Activated B cell treated with CpG ODN at 0.5 μM for 24 hours (primary cell): ENCODE measurements around the gene SYNE1. TPM values are rescaled to one million over a fixed set of nuclear protein-coding genes. Genes with fewer than 3 reads are reported as not detected.
"Not testable (repeated sequence)": the region's sequence is repeated elsewhere in the genome, so short reads cannot be mapped to it uniquely, and the experiment has no call there.

ENCODE experiments used
- ATAC-seq: fragments of 200-7000 bp; cut with Tn5 transposase; one replicate; pipeline ENCODE4 v1.10.0; 2021; ENCODE audit warnings: low read depth, mild to moderate bottlenecking, moderate library complexity
- CTCF ChIA-PET: fragments of 350-600 bp; sonication (Branson Sonifier 250); formaldehyde crosslinking; loops from one replicate; lab custom pipeline; 2021; ENCODE audit warnings: antibody characterized with exemption; lab: Charles Lee
- POLR2A ChIA-PET: fragments of 350-600 bp; sonication (Branson Sonifier 250); formaldehyde crosslinking; loops from one replicate; lab custom pipeline; 2021; ENCODE audit warnings: antibody characterized with exemption; lab: Charles Lee
- DNase-seq: peaks from one replicate; pipeline ENCODE4 v3.0.0; 2022
- H3K27ac Mint-ChIP-seq: one replicate; pipeline ENCODE4 v1.8.0; 2020; ENCODE audit warnings: mixed read lengths
- H3K27me3 Mint-ChIP-seq: one replicate; pipeline ENCODE4 v1.8.0; 2021; ENCODE audit warnings: mixed read lengths
- H3K36me3 Mint-ChIP-seq: one replicate; pipeline ENCODE4 v1.8.0; 2021; ENCODE audit warnings: low read depth, mixed read lengths
- H3K4me1 Mint-ChIP-seq: one replicate; pipeline ENCODE4 v1.8.0; 2021; ENCODE audit warnings: mixed read lengths
- H3K4me3 Mint-ChIP-seq: one replicate; pipeline ENCODE4 v1.8.0; 2020; ENCODE audit warnings: mild to moderate bottlenecking, mixed read lengths
- H3K9me3 Mint-ChIP-seq: one replicate; pipeline ENCODE4 v1.8.0; 2020; ENCODE audit warnings: mixed read lengths
- CTCF ChIP-seq: fragments of 200-600 bp; IDR thresholded peaks from one replicate; pipeline ENCODE4 v1.8.0; 2022; ENCODE audit warnings: antibody characterized with exemption, mild to moderate bottlenecking
- intact Hi-C: fragments of 100-400 bp; cut with micrococcal nuclease; formaldehyde crosslinking; loops from one replicate; pipeline ENCODE4 v1.15.1; 2024
- total RNA-seq: library from RNA; stranded (reverse); gene quantifications from 2 replicates; pipeline ENCODE4 v1.2.3, GENCODE V29; 2022

Gene SYNE1
- total RNA-seq, 1 donor from 2014 or later = 74.9 TPM

DNA sequence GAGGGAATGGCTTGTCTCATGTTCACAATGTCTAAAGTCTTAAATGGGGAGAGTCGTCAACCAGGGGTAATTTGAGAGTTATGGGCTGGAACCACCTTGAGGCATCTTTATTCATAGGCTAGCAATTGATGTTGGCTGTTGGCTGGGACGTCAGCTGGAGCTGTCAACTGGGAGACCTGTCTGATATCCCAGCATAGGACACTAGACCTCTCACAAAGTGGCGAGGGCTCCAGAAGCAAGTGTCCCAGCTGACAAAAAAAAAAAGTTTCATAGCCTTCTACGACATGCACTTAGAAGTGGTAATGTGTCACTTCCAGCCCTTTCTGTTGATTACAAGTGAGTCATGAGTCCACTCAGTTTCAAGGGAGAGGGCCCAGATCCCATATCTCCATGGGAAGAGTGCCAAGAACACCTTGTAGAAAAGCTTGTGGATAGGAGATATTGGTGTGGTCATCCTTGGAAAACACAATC, 551.7 kb downstream of the SYNE1 start:
- Mint-ChIP-seq H3K36me3 (no peaks in the 10 kb centered on the region), H3K27ac (no peak overlapping the region), H3K4me1 (no peaks in the 10 kb centered on the region), H3K27me3 (no peaks in the 10 kb centered on the region), H3K4me3 (no peak overlapping the region), H3K9me3 (peaks cover 3% of the 10 kb centered on the region)
- ChIA-PET CTCF (no interaction called here), POLR2A (no interaction called here)
- ATAC-seq = no peak
- DNase-seq = no peak
- intact Hi-C loops = no loop called here
- TF ChIP-seq CTCF = no peak

- ChIA-PET POLR2A (no interaction called here), CTCF (no interaction called here)
- H3K4me3 Mint-ChIP-seq = no peak overlapping the region
- ATAC-seq (no peak), DNase-seq (no peak)
- intact Hi-C loops = no loop called here
- H3K9me3 Mint-ChIP-seq = peaks cover 24% of the 10 kb centered on the region
- H3K27me3 Mint-ChIP-seq = no peaks in the 10 kb centered on the region
- TF ChIP-seq CTCF = no peak
- H3K4me1 Mint-ChIP-seq = no peaks in the 10 kb centered on the region
- no peak overlapping the region for H3K27ac Mint-ChIP-seq
- H3K36me3 Mint-ChIP-seq = peaks cover 20% of the 10 kb centered on the region
Observed at GRCh38 chr6:152078804-152079203, 558.4 kb downstream of the SYNE1 start.

- H3K27ac Mint-ChIP-seq = no peak overlapping the region
- no peaks in the 10 kb centered on the region for H3K27me3 Mint-ChIP-seq
- peaks cover 24% of the 10 kb centered on the region for H3K9me3 Mint-ChIP-seq
- CTCF ChIA-PET = no interaction called here
- H3K4me3 Mint-ChIP-seq = no peak overlapping the region
- no peaks in the 10 kb centered on the region for H3K4me1 Mint-ChIP-seq
- DNase-seq (no peak), ATAC-seq (no peak)
- TF ChIP-seq CTCF = no peak
- POLR2A ChIA-PET = no interaction called here
- H3K36me3 Mint-ChIP-seq = peaks cover 20% of the 10 kb centered on the region
- intact Hi-C loops = no loop called here
Observed at GRCh38 chr6:152078001-152078400, 559.2 kb downstream of the SYNE1 start.

DNA sequence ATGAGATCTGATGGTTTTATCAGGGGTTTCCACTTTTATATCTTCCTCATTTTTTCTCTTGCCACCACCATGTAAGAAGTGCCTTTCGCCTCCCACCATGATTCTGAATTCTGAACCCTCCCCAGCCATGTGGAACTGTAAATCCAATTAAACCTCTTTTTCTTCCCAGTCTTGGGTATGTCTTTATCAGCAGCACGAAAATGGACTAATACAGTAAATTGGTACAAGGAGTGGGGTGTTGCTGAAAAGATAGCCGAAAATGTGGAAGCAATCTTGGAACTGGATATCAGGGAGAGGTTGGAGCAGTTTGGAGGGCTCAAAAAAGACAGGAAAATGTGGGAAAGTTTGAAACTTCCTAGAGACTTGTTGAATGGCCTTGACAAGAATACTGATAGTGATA, 560.9 kb downstream of the SYNE1 start:
- POLR2A ChIA-PET, H3K27ac Mint-ChIP-seq, H3K4me3 Mint-ChIP-seq, ATAC-seq, CTCF ChIA-PET, intact Hi-C loops, H3K27me3 Mint-ChIP-seq, DNase-seq, H3K4me1 Mint-ChIP-seq: not testable (repeated sequence)
- peaks cover 24% of the 10 kb centered on the region for H3K9me3 Mint-ChIP-seq
- peaks cover 20% of the 10 kb centered on the region for H3K36me3 Mint-ChIP-seq

GRCh38 chr6:152071843-152072242, 565.3 kb downstream of the SYNE1 start:
- Mint-ChIP-seq H3K4me3 (no peak overlapping the region), H3K27me3 (peaks cover 2% of the 10 kb centered on the region), H3K36me3 (peaks cover 19% of the 10 kb centered on the region), H3K27ac (no peak overlapping the region), H3K9me3 (peaks cover 20% of the 10 kb centered on the region), H3K4me1 (no peaks in the 10 kb centered on the region)
- intact Hi-C loops = loop anchor here (1.0 kb wide), 1 partner anchor 15 kb away; no protein-coding TSS in a partner anchor
- ATAC-seq (no peak), DNase-seq (no peak)
- TF ChIP-seq CTCF = no peak
- CTCF ChIA-PET = no interaction called here
- POLR2A ChIA-PET = no interaction called here

Other genes starting within 250 kb of the SYNE1 start
- gene MYCT1, start 60.5 kb upstream of the SYNE1 start, total RNA-seq = not detected in 2 replicates
- not detected in 2 replicates for gene VIP, start 113.4 kb upstream of the SYNE1 start, total RNA-seq